SU-DHL-6 (cell line): ENCODE measurements around the gene G6PD.
A peak's percentile ranks its signal among the peaks of the same experiment; 100 is the strongest.

ENCODE experiments used
- H2AFZ ChIP-seq: fragments of 200-600 bp; sonication (generic); 2 replicates; pipeline ENCODE4 v1.6.1; 2014; ENCODE audit warnings: low read depth, mild to moderate bottlenecking, moderate library complexity, mixed read lengths, antibody characterized with exemption, low read length; ENCODE audit not compliant: severe bottlenecking
- H3F3A ChIP-seq: fragments of 200-600 bp; shearing (Covaris generic); 2 replicates; pipeline ENCODE4 v1.6.0; 2016; ENCODE audit warnings: antibody characterized with exemption, mild to moderate bottlenecking; ENCODE audit not compliant: insufficient read depth
- H3K27ac ChIP-seq: fragments of 200-600 bp; sonication (generic); 2 replicates; pipeline ENCODE4 v1.5.1; 2016; ENCODE audit warnings: low read depth, mild to moderate bottlenecking, low read length, moderate library complexity, mixed read lengths
- H3K27me3 ChIP-seq: fragments of 200-600 bp; sonication (generic), shearing (Covaris generic); 2 replicates; pipeline ENCODE4 v1.6.0; 2014; ENCODE audit warnings: mild to moderate bottlenecking, low read length
- H3K36me3 ChIP-seq: fragments of 200-600 bp; sonication (generic); 2 replicates; pipeline ENCODE4 v1.6.1; 2014; ENCODE audit warnings: mild to moderate bottlenecking, low read length, mixed read lengths
- H3K4me2 ChIP-seq: fragments of 300-600, 200-600 bp; shearing (Covaris generic), sonication (generic); 2 replicates; pipeline ENCODE4 v1.6.0; 2014; ENCODE audit warnings: low read length, low read depth, mild to moderate bottlenecking; ENCODE audit not compliant: poor library complexity, severe bottlenecking
- H3K4me3 ChIP-seq: fragments of 200-600 bp; sonication (generic); 2 replicates; pipeline ENCODE4 v1.5.1; 2014; ENCODE audit warnings: antibody characterized with exemption, low read length, mild to moderate bottlenecking, mixed read lengths; ENCODE audit not compliant: insufficient read depth, poor library complexity, severe bottlenecking
- H3K79me2 ChIP-seq: fragments of 200-600 bp; sonication (generic); 2 replicates; pipeline ENCODE4 v1.6.1; 2014; ENCODE audit warnings: mild to moderate bottlenecking, low read length, moderate library complexity; ENCODE audit not compliant: insufficient read depth
- H3K9ac ChIP-seq: fragments of 200-600 bp; sonication (generic); 2 replicates; pipeline ENCODE4 v1.7.0; 2014; ENCODE audit warnings: mild to moderate bottlenecking, low read length
- H3K9me2 ChIP-seq: fragments of 200-600 bp; sonication (generic); replicated peaks from 2 replicates; pipeline ENCODE4 v1.6.1; 2014; ENCODE audit warnings: low read length; ENCODE audit not compliant: insufficient read depth
- H3K9me3 ChIP-seq: fragments of 200-600 bp; sonication (generic); 2 replicates; pipeline ENCODE4 v1.6.1; 2014; ENCODE audit warnings: low read length, mixed read lengths; ENCODE audit not compliant: insufficient read depth
- H4K20me1 ChIP-seq: fragments of 200-600 bp; sonication (generic); 2 replicates; pipeline ENCODE4 v1.6.1; 2014; ENCODE audit warnings: low read depth, mild to moderate bottlenecking, antibody characterized with exemption, low read length, moderate library complexity, mixed read lengths
- CTCF ChIP-seq: fragments of 200-600 bp; sonication (generic); IDR thresholded peaks from one replicate; pipeline ENCODE4 v1.5.1; 2017; ENCODE audit warnings: antibody characterized with exemption, mild to moderate bottlenecking, low read length, moderate library complexity; ENCODE audit not compliant: insufficient read depth, poor library complexity, severe bottlenecking
- EZH2phosphoT487 ChIP-seq: fragments of 200-600 bp; sonication (generic), shearing (Covaris generic); conservative IDR thresholded peaks from 2 replicates; pipeline ENCODE4 v1.6.1; 2018; ENCODE audit warnings: mild to moderate bottlenecking, antibody characterized with exemption, low read length, moderate library complexity, mixed read lengths

Gene G6PD

DNA sequence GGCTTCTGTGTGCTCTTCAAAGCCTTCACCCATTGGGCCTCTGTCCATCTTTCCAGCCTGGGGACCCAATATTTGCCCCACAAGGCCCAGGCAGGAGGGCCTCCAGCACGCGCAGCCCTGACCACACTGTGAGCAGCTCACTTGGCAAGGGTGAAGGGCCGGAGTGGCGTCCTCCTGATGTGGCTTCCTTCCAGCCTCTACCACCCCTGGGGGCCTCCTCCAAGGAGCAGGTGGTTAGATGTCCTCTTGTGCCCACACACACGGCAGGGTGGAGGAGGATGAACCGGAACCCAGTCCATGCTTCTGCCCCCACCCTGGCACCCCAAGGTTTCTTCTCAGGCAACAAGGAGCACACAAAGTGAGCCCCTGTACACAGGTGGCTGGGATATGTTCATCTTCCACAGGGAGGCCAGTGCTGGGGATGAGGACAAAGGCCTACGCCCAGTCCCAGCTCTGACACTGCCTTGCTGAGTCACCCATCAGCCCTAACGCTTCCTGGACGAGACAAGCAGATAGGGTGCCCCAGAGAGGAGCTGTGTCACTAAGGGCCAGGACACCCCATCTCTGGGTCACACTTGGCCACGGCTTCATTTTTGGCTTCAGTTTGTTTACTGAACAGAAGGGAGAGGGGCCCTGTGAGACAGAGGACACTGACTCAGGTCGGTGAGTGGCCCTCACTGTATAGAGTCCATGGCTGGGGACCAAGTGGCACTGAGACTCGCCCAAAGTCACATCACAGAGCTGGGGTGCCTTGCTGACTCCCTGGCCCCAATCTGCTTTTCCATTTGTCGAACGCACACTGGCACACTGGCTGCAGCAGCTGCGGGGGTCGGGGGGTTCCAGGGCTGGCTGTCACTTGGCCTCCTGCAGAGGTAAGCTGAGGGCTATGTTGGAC is 62.1 kb downstream of the G6PD start:
- Histone ChIP-seq H3K27ac (no peak overlapping the region), H4K20me1 (no peaks in the 10 kb centered on the region), H2AFZ (no peak overlapping the region), H3K27me3 (no peaks in the 10 kb centered on the region), H3K9me2 (no peaks in the 10 kb centered on the region), H3F3A (peaks cover 25% of the 10 kb centered on the region), H3K4me2 (peak overlapping the region; percentile 89), H3K79me2 (peaks cover 18% of the 10 kb centered on the region), H3K36me3 (no peaks in the 10 kb centered on the region), H3K9me3 (no peaks in the 10 kb centered on the region), H3K4me3 (peak overlapping the region; percentile 74), H3K9ac (peak overlapping the region; percentile 100)
- TF ChIP-seq CTCF: no peak
- no peak for TF ChIP-seq EZH2phosphoT487

- H3K9ac ChIP-seq: no peak overlapping the region
- H3K4me3 ChIP-seq: no peak overlapping the region
- H3K79me2 ChIP-seq: peaks cover 18% of the 10 kb centered on the region
- H3F3A ChIP-seq: peaks cover 25% of the 10 kb centered on the region
- no peaks in the 10 kb centered on the region for H3K27me3 ChIP-seq
- no peaks in the 10 kb centered on the region for H4K20me1 ChIP-seq
- H3K27ac ChIP-seq: 0 out of 2 replicates have a peak overlapping the region, but pooled peaks have one; percentile 73
- H3K4me2 ChIP-seq: no peak overlapping the region
- H3K9me2 ChIP-seq: no peaks in the 10 kb centered on the region
- H3K36me3 ChIP-seq: no peaks in the 10 kb centered on the region
- no peak overlapping the region for H2AFZ ChIP-seq
- TF ChIP-seq CTCF (no peak), EZH2phosphoT487 (no peak)
- H3K9me3 ChIP-seq: no peaks in the 10 kb centered on the region
These were observed 63.3 kb downstream of the G6PD start for GRCh38 chrX:154483325-154483724.

- Histone ChIP-seq H3K27me3 (no peaks in the 10 kb centered on the region), H3F3A (peaks cover 26% of the 10 kb centered on the region), H3K9ac (no peak overlapping the region), H4K20me1 (no peaks in the 10 kb centered on the region), H3K79me2 (peaks cover 18% of the 10 kb centered on the region), H2AFZ (no peak overlapping the region), H3K4me3 (no peak overlapping the region), H3K9me3 (no peaks in the 10 kb centered on the region), H3K9me2 (no peaks in the 10 kb centered on the region), H3K36me3 (no peaks in the 10 kb centered on the region), H3K4me2 (no peak overlapping the region), H3K27ac (peak overlapping the region; percentile 73; the same call in 1 of the 2 replicates)
- TF ChIP-seq EZH2phosphoT487 (no peak), CTCF (no peak)
These were observed 63.9 kb downstream of the G6PD start for GRCh38 chrX:154482786-154483185.
